Left lung (tissue), 10 donors: ENCODE data around the gene DEPDC5. TPM values are rescaled to one million over a fixed set of nuclear protein-coding genes. Genes with fewer than 3 reads are reported as not detected.

Experiments
- ATAC-seq: fragments of 200-7000 bp; cut with Tn5 transposase; one replicate; pipeline ENCODE4 v1.9.1; 2020; ENCODE audit warnings: moderate library complexity
- DNase-seq, 4 donors: peaks; one replicate each; pipeline ENCODE4 v3.0.0-alpha.2; 2013 to 2020
- H3K27ac ChIP-seq, 2 donors: fragments of 200-600 bp; sonication (generic) in 1 of 2; one replicate each; pipeline versions ENCODE4 v1.5.0 to v1.8.0; 2020 to 2021
- H3K27me3 ChIP-seq, 2 donors: fragments of 200-600 bp; sonication (generic) in 1 of 2; one replicate each; pipeline versions ENCODE4 v1.5.0 to v1.8.0; 2020 to 2021
- H3K36me3 ChIP-seq, 2 donors: fragments of 200-600 bp; sonication (generic) in 1 of 2; one replicate each; pipeline versions ENCODE4 v1.5.0 to v1.8.0; 2020 to 2021
- H3K4me1 ChIP-seq, 2 donors: fragments of 200-600 bp; one replicate each; pipeline ENCODE4 v1.8.0; 2021
- H3K4me3 ChIP-seq, 2 donors: fragments of 200-600 bp; sonication (generic) in 1 of 2; one replicate each; pipeline versions ENCODE4 v1.5.0 to v1.8.0; 2020 to 2021; ENCODE audit warnings: mild to moderate bottlenecking in 1 of 2
- H3K9me3 ChIP-seq, 2 donors: fragments of 200-600 bp; sonication (generic) in 1 of 2; one replicate each; pipeline versions ENCODE4 v1.5.0 to v1.8.0; 2020 to 2021
- CTCF ChIP-seq, 2 donors: fragments of 200-600 bp; sonication (generic) in 1 of 2; IDR thresholded peaks; one replicate each; pipeline versions ENCODE4 v1.5.0 to v1.8.0; 2021; ENCODE audit warnings: antibody characterized with exemption in 2 of 2
- intact Hi-C, 2 donors: fragments of 100-400 bp; cut with DNase I; formaldehyde crosslinking; loops; one replicate each; pipeline versions ENCODE4 v1.11.2 to v1.14.2; 2022
- polyA plus RNA-seq, 6 donors: library from polyadenylated mRNA; unstranded; fragments of 120-200 nt; gene quantifications; one replicate each; pipeline ENCODE4 v1.2.1, GENCODE V29; 2013; ENCODE audit not compliant: insufficient read length in 6 of 6
- total RNA-seq, 2 donors: library from RNA; stranded (reverse); fragmentation: NEBNext Ultra II Directional; extraction: Animal tissue kit (Norgen Biotek cat#: 25700); gene quantifications; one replicate each; pipeline ENCODE4 v1.2.1, GENCODE V29; 2021
- donor health status: DM: no; HTN: yes; CAD: no.
- donor health status: DM: no; HTN: no; CAD: no.

The DEPDC5 gene
- total and polyA plus RNA-seq, 8 donors: 14.9 to 31.1 (median 18.0) TPM

GRCh38 chr22:31844941-31845340, 91.1 kb downstream of the DEPDC5 start:
- Histone ChIP-seq H3K27me3 (no peaks in the 10 kb centered on the region), H3K4me1 (no peaks in the 10 kb centered on the region), H3K36me3 (peaks cover 0 to 99% of the 10 kb centered on the region in 2 donors), H3K4me3 (no peak overlapping the region), H3K9me3 (no peaks in the 10 kb centered on the region), H3K27ac (no peak overlapping the region)
- DNase-seq (no peak), ATAC-seq (no peak)
- TF ChIP-seq CTCF (IDR thresholded peaks at IDR 0.05): no peak
- intact Hi-C loops: no loop called here

- H3K4me1 ChIP-seq: no peaks in the 10 kb centered on the region
- DNase-seq (peak in 2 of 4 donors; percentile 2 to 5), ATAC-seq (peak; percentile 58)
- H3K36me3 ChIP-seq: peaks cover 0 to 89% of the 10 kb centered on the region in 2 donors
- H3K27ac ChIP-seq: peak overlapping the region in 1 of 2 donors; percentile 37
- no peak for TF ChIP-seq CTCF (IDR thresholded peaks at IDR 0.05)
- H3K4me3 ChIP-seq: no peak overlapping the region
- intact Hi-C loops: no loop called here
- no peaks in the 10 kb centered on the region for H3K9me3 ChIP-seq
- no peaks in the 10 kb centered on the region for H3K27me3 ChIP-seq
These were observed 92.6 kb downstream of the DEPDC5 start for GRCh38 chr22:31846161-31847115.

GRCh38 chr22:31848411-31848810, 94.6 kb downstream of the DEPDC5 start:
- ATAC-seq: no peak
- H3K36me3 ChIP-seq: peaks cover 0 to 89% of the 10 kb centered on the region in 2 donors
- intact Hi-C loops: no loop called here

GRCh38 chr22:31850135-31850534, 96.3 kb downstream of the DEPDC5 start:
- intact Hi-C loops: no loop called here
- Histone ChIP-seq H3K4me3 (no peak overlapping the region), H3K27ac (no peak overlapping the region), H3K27me3 (no peaks in the 10 kb centered on the region), H3K4me1 (no peaks in the 10 kb centered on the region), H3K36me3 (peaks cover 0 to 88% of the 10 kb centered on the region in 2 donors), H3K9me3 (no peaks in the 10 kb centered on the region)
- ATAC-seq (no peak), DNase-seq (no peak)
- TF ChIP-seq CTCF (IDR thresholded peaks at IDR 0.05): no peak

More at GRCh38 chr22:31848411-31848810, 94.6 kb downstream of the DEPDC5 start:
- no peak for TF ChIP-seq CTCF (IDR thresholded peaks at IDR 0.05)
- H3K4me1 ChIP-seq: no peaks in the 10 kb centered on the region
- no peak for DNase-seq
- H3K27ac ChIP-seq: no peak overlapping the region
- no peaks in the 10 kb centered on the region for H3K9me3 ChIP-seq
- no peak overlapping the region for H3K4me3 ChIP-seq
- no peaks in the 10 kb centered on the region for H3K27me3 ChIP-seq

- intact Hi-C loops: no loop called here
- no peak for TF ChIP-seq CTCF (IDR thresholded peaks at IDR 0.05)
- no peaks in the 10 kb centered on the region for H3K4me1 ChIP-seq
These were observed 99.0 kb downstream of the DEPDC5 start for GRCh38 chr22:31852691-31853421.

More at GRCh38 chr22:31852691-31853421, 99.0 kb downstream of the DEPDC5 start:
- no peak overlapping the region for H3K4me3 ChIP-seq
- H3K36me3 ChIP-seq: peaks cover 0 to 86% of the 10 kb centered on the region in 2 donors
- no peak overlapping the region for H3K27ac ChIP-seq
- ATAC-seq (no peak), DNase-seq (no peak)
- no peaks in the 10 kb centered on the region for H3K27me3 ChIP-seq
- no peaks in the 10 kb centered on the region for H3K9me3 ChIP-seq
